ENCODE data around the gene MAP1S.

Gene MAP1S

GRCh38 chr19:17686023-17686521 is 33.2 kb upstream of the MAP1S start:
- no peak for FAIRE-seq
- TF ChIP-seq POLR2A (IDR thresholded peaks at IDR 0.05; ENCODE audit: low read depth, low read length) = no peak
- no peak for DNase-seq (ENCODE audit: insufficient read length, low spot score)

DNA sequence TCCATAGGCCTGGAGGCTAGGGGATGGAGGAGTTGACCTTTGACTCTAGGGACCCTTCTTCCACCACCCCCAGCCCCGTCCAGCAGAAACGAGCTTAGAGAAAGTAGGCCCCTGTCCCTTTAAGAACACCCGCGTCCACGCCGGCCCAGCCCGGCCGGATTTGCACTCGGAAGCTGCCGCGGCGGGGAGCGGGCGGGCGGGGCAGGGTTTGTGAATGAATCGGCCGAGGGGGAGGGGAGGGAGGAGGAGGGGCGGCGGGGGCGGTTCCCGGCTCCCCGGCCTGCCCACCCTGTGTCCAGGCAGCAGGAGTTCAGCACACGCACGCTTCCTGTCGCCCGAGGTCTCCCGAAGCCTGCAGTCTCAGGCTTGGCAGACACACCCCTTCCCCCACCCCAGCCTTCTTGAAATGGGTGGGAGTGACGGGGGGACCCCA is 32.7 kb upstream of the MAP1S start:
- FAIRE-seq (no peak), DNase-seq (ENCODE audit: insufficient read length, low spot score) (peak; percentile 62)
- TF ChIP-seq POLR2A (IDR thresholded peaks at IDR 0.05; ENCODE audit: low read depth, low read length) = no peak

- no peak for DNase-seq (ENCODE audit: insufficient read length, low spot score)
- no peak for FAIRE-seq
These were observed 32.0 kb upstream of the MAP1S start for GRCh38 chr19:17687141-17687856.

GRCh38 chr19:17687857-17688784 is 31.2 kb upstream of the MAP1S start, which contains the start of gene UNC13A:
Gene UNC13A (minus strand): TSS chr19:17688354. CDS start chr19:17688199, 155 bp downstream.
- no peak for FAIRE-seq
- DNase-seq (ENCODE audit: insufficient read length, low spot score) = no peak
- TF ChIP-seq POLR2A (IDR thresholded peaks at IDR 0.05; ENCODE audit: low read depth, low read length) = no peak

More at GRCh38 chr19:17687141-17687856, 32.0 kb upstream of the MAP1S start:
- no peak for TF ChIP-seq POLR2A (IDR thresholded peaks at IDR 0.05; ENCODE audit: low read depth, low read length)

GRCh38 chr19:17688853-17689595 is 30.3 kb upstream of the MAP1S start:
- DNase-seq (ENCODE audit: insufficient read length, low spot score) = no peak
- no peak for TF ChIP-seq POLR2A (IDR thresholded peaks at IDR 0.05; ENCODE audit: low read depth, low read length)
- no peak for FAIRE-seq

DNA sequence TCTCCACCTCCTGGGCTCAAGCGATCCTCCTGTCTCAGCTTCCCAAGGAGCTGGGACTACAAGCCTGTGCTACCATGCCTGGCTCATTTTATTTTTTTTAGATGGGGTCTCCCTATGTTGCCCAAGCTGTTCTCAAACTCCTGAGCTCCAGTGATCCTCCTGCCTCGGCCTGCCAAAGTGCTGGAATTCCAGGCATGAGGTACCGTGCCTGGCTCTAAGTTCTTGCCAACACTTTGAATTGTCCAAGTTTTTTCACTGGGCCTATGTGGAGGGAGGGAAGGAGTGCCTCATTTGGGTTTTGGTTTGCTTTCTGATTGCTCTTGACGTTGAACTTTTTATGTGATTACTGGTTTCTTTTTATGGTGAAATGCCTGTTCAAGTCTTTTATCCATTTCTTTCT is 26.7 kb upstream of the MAP1S start:
- no peak for TF ChIP-seq POLR2A (IDR thresholded peaks at IDR 0.05; ENCODE audit: low read depth, low read length)
- DNase-seq (ENCODE audit: insufficient read length, low spot score) (no peak), FAIRE-seq (no peak)

- DNase-seq (ENCODE audit: insufficient read length, low spot score) = no peak
- FAIRE-seq = no peak
- no peak for TF ChIP-seq POLR2A (IDR thresholded peaks at IDR 0.05; ENCODE audit: low read depth, low read length)
These were observed 24.1 kb upstream of the MAP1S start for GRCh38 chr19:17695198-17695597.

- no peak for DNase-seq (ENCODE audit: insufficient read length, low spot score)
These were observed 15.3 kb upstream of the MAP1S start for GRCh38 chr19:17703824-17704463.

DNA sequence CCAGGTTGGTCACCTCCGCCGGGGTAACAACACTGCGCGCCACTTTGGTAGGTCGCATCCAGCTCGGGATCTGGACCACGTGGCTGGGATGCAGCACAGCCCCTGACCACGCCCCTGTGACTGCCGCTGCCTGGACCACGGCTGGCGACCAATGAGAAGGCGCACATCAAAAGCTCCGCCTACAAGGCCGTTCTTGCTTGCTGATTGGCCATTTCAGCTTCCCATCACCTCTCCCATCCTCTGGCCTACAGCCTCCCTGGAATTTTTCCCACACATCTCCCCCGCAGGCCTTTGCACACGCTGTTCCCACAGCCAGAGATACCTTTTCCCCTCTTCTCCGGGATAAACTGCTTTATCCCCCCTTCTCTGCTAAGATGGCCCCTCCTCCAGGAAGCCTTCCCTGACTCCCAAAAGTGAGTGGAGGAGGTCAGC is 12.5 kb upstream of the MAP1S start:
- DNase-seq (ENCODE audit: insufficient read length, low spot score) (no peak), FAIRE-seq (no peak)
- TF ChIP-seq POLR2A (IDR thresholded peaks at IDR 0.05; ENCODE audit: low read depth, low read length) = no peak

More at GRCh38 chr19:17703824-17704463, 15.3 kb upstream of the MAP1S start:
- TF ChIP-seq POLR2A (IDR thresholded peaks at IDR 0.05; ENCODE audit: low read depth, low read length) = no peak
- FAIRE-seq = no peak

GRCh38 chr19:17711851-17712250 is 7.4 kb upstream of the MAP1S start:
- DNase-seq (ENCODE audit: insufficient read length, low spot score) = no peak
- TF ChIP-seq POLR2A (IDR thresholded peaks at IDR 0.05; ENCODE audit: low read depth, low read length) = no peak
- FAIRE-seq = no peak

DNA sequence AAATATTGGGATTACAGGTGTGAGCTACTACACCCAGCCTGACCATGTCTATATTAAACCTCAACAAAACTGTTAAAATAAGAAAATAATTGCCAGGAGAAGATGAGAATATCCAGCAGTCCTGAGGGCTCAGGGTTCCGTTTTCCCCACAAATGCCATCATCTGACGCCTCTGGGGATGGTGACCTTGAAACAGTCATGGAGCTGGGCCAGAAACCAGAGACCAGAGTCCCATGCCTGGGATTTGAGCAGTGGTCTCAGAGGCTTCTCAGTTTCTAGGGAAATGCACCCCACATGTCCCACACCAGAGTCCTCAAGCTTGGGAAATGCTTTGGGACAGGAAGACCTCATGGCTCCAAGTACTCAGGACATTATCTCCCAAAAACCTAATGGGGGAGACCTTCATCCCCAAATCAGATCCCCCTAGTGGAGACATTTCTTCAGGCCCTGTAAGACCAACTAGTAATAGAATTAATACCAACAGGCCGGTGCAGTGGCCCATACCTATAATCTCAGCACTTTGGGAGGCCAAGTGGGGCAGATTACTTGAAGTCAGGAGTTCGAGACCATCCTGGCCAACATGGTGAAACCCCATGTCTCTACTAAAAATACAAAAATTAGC is 2.9 kb upstream of the MAP1S start:
- DNase-seq (ENCODE audit: insufficient read length, low spot score) (no peak), FAIRE-seq (no peak)

DNA sequence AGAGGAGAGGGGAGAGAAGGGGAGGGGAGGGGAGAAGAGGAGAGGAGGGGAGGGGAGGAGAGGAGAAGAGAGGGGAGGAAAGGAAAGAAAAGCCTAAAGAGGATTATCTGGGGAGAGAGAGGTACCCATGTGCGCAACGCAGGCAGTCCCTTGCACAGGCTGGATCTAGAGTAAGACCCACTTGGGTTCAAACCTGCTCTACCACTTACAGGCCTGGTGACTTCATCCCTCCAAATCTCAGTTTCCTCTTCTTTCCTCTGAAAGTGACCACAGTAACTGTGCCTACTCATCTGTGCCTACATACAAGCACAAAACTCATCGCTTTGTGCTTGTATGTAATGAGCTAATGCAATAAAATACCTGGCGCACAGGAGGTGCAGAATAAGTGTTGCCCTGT is 732 bp upstream of the MAP1S start:
- FAIRE-seq (no peak), DNase-seq (ENCODE audit: insufficient read length, low spot score) (no peak)
- no peak for TF ChIP-seq POLR2A (IDR thresholded peaks at IDR 0.05; ENCODE audit: low read depth, low read length)

More for the DNA sequence above, 2.9 kb upstream of the MAP1S start:
- no peak for TF ChIP-seq POLR2A (IDR thresholded peaks at IDR 0.05; ENCODE audit: low read depth, low read length)
